Measurements from ENCODE around the gene PCSK1. TPM values are rescaled to one million over a fixed set of nuclear protein-coding genes. Genes with fewer than 3 reads are reported as not detected.

Gene PCSK1
- total RNA-seq, 1 experiment from 2014 or later, result not detected

DNA sequence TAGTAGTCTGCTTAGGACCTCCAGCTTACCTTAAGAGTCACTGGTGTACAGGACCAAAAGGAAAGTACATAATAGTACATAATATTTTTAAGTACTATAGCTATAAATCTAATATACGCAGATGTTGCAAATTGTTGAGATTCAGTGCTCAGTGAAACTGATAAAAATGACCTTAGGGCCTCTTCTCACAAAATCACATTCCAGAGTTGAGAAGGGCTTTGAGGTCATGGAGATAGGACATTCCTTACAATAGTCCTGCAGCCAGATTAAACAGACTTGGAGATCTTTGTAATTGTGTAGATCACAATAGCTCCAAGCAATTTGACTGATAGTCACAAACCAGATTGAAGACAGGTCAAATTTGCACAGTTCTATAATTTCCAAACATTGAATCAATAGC lies 37.7 kb upstream of the PCSK1 start:
- ChIA-PET RAD21 (ENCODE audit: low non-redundant PET in 1 of 2, low total read pairs in 2 of 2, uncharacterized antibody in 2 of 2, unreplicated experiment in 2 of 2) (interaction anchor here in 1 of 2 experiments (0.7 kb wide), 1 partner anchor 905 kb away, joined by 4 read pairs; no protein-coding TSS in a partner anchor), POLR2A (no interaction called here), CTCF (no interaction called here)
- DNase-seq (ENCODE audit: low read depth, low spot score) (no peak), ATAC-seq (no peak)
- H3K27me3 ChIP-seq (ENCODE audit: insufficient read depth, low read length), result 0 out of 2 replicates have a peak, but pooled peaks cover 4% of the 10 kb centered on the region
- no peaks in the 10 kb centered on the region for H3K36me3 ChIP-seq (ENCODE audit: control insufficient read depth in 1 of 2, insufficient read depth in 2 of 2, low read length in 2 of 2)
- BruUV-seq (replicated peaks), result no TSS peak
- no peaks in the 10 kb centered on the region for H3K9me2 ChIP-seq (ENCODE audit: insufficient read depth)
- no peaks in the 10 kb centered on the region for H3K4me1 ChIP-seq (ENCODE audit: control insufficient read depth in 1 of 2, insufficient read depth in 2 of 2, low read length in 2 of 2)
- H2AFZ ChIP-seq (ENCODE audit: low read depth, low read length, poor library complexity, severe bottlenecking), result no peak overlapping the region
- H4K20me1 ChIP-seq (ENCODE audit: insufficient read depth), result no peaks in the 10 kb centered on the region
- no peak overlapping the region for H3K4me2 ChIP-seq (ENCODE audit: low read length)
- TF ChIP-seq EZH2phosphoT487 (IDR thresholded peaks at IDR 0.05; ENCODE audit: borderline replicate concordance) (no peak), JUND (IDR thresholded peaks at IDR 0.05) (no peak), TCF7L2 (IDR thresholded peaks at IDR 0.05; ENCODE audit: borderline replicate concordance, extremely low read depth, insufficient read depth, insufficient read length) (no peak), RAD21 (IDR thresholded peaks at IDR 0.05; ENCODE audit: low read depth) (no peak), SIN3A (IDR thresholded peaks at IDR 0.05; ENCODE audit: low read depth) (no peak), EZH2 (IDR thresholded peaks at IDR 0.05) (no peak), SP1 (IDR thresholded peaks at IDR 0.05; ENCODE audit: low read depth) (no peak), ZFX (IDR thresholded peaks at IDR 0.05) (no peak), CEBPB (IDR thresholded peaks at IDR 0.05; ENCODE audit: low read depth) (no peak)
- TF ChIP-seq, protein P1, sequence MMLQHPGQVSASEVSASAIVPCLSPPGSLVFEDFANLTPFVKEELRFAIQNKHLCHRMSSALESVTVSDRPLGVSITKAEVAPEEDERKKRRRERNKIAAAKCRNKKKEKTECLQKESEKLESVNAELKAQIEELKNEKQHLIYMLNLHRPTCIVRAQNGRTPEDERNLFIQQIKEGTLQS (IDR thresholded peaks at IDR 0.05), result no peak
- TF ChIP-seq, protein P2, sequence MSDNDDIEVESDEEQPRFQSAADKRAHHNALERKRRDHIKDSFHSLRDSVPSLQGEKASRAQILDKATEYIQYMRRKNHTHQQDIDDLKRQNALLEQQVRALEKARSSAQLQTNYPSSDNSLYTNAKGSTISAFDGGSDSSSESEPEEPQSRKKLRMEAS (IDR thresholded peaks at IDR 0.05), result no peak
- TF ChIP-seq, protein P3, sequence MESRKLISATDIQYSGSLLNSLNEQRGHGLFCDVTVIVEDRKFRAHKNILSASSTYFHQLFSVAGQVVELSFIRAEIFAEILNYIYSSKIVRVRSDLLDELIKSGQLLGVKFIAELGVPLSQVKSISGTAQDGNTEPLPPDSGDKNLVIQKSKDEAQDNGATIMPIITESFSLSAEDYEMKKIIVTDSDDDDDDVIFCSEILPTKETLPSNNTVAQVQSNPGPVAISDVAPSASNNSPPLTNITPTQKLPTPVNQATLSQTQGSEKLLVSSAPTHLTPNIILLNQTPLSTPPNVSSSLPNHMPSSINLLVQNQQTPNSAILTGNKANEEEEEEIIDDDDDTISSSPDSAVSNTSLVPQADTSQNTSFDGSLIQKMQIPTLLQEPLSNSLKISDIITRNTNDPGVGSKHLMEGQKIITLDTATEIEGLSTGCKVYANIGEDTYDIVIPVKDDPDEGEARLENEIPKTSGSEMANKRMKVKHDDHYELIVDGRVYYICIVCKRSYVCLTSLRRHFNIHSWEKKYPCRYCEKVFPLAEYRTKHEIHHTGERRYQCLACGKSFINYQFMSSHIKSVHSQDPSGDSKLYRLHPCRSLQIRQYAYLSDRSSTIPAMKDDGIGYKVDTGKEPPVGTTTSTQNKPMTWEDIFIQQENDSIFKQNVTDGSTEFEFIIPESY (IDR thresholded peaks at IDR 0.05; ENCODE audit: extremely low read depth, insufficient replicate concordance, low read length), result no peak
- TF ChIP-seq, protein P4, sequence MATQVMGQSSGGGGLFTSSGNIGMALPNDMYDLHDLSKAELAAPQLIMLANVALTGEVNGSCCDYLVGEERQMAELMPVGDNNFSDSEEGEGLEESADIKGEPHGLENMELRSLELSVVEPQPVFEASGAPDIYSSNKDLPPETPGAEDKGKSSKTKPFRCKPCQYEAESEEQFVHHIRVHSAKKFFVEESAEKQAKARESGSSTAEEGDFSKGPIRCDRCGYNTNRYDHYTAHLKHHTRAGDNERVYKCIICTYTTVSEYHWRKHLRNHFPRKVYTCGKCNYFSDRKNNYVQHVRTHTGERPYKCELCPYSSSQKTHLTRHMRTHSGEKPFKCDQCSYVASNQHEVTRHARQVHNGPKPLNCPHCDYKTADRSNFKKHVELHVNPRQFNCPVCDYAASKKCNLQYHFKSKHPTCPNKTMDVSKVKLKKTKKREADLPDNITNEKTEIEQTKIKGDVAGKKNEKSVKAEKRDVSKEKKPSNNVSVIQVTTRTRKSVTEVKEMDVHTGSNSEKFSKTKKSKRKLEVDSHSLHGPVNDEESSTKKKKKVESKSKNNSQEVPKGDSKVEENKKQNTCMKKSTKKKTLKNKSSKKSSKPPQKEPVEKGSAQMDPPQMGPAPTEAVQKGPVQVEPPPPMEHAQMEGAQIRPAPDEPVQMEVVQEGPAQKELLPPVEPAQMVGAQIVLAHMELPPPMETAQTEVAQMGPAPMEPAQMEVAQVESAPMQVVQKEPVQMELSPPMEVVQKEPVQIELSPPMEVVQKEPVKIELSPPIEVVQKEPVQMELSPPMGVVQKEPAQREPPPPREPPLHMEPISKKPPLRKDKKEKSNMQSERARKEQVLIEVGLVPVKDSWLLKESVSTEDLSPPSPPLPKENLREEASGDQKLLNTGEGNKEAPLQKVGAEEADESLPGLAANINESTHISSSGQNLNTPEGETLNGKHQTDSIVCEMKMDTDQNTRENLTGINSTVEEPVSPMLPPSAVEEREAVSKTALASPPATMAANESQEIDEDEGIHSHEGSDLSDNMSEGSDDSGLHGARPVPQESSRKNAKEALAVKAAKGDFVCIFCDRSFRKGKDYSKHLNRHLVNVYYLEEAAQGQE (IDR thresholded peaks at IDR 0.05; ENCODE audit: low read depth), result no peak
- no peak overlapping the region for H3K9ac ChIP-seq (ENCODE audit: low read length)
- H3K79me2 ChIP-seq (ENCODE audit: insufficient read depth, low read length), result no peaks in the 10 kb centered on the region
- H3K27ac ChIP-seq (ENCODE audit: low read depth, low read length), result no peak overlapping the region
- intact Hi-C loops (cut with micrococcal nuclease), result no loop called here
- no peaks in the 10 kb centered on the region for H3K9me3 ChIP-seq (ENCODE audit: control insufficient read depth in 1 of 2, insufficient read depth in 1 of 2, low read depth in 1 of 2, low read length in 2 of 2)
- no peak overlapping the region for H3K4me3 ChIP-seq (replicated peaks in 1 of 2; ENCODE audit: low read depth in 1 of 2, low read length in 2 of 2)

Data from HCT116 (cell line).